GM18505 (cell line): ENCODE measurements around the gene SLC18A2.

Experiments used
- ATAC-seq: cut with Tn5 transposase; IDR thresholded peaks from one replicate; pipeline ENCODE4 v1.9.1; 2021; ENCODE audit not compliant: unreplicated experiment
- POLR2A ChIP-seq: IDR thresholded peaks from 4 replicates; pipeline ENCODE4 v1.6.1; 2011; ENCODE audit warnings: borderline replicate concordance; ENCODE audit not compliant: insufficient read depth, insufficient read length; ENCODE audit errors: extremely low read depth

Gene SLC18A2

GRCh38 chr10:117240621-117241529, at the start of gene SLC18A2:
Gene SLC18A2, plus strand, starts transcription at chr10:117241114. Its CDS starts 580 bp downstream, at chr10:117241694.
- TF ChIP-seq POLR2A: no peak
- no peak for ATAC-seq

GRCh38 chr10:117197189-117197588, 43.7 kb upstream of the SLC18A2 start, which contains the start of gene KCNK18:
Gene KCNK18, plus strand, starts transcription at chr10:117197489. Its CDS starts 0 bp downstream, at chr10:117197489.
- no peak for ATAC-seq
- TF ChIP-seq POLR2A: no peak

- TF ChIP-seq POLR2A: no peak
- no peak for ATAC-seq
These were observed 42.8 kb upstream of the SLC18A2 start for GRCh38 chr10:117198088-117198487.

GRCh38 chr10:117201826-117202225, 39.1 kb upstream of the SLC18A2 start:
- no peak for ATAC-seq
- no peak for TF ChIP-seq POLR2A

- no peak for ATAC-seq
- TF ChIP-seq POLR2A: no peak
These were observed 36.6 kb upstream of the SLC18A2 start for GRCh38 chr10:117204316-117204715.

GRCh38 chr10:117212176-117212575, 28.7 kb upstream of the SLC18A2 start:
- no peak for ATAC-seq
- TF ChIP-seq POLR2A: no peak

- TF ChIP-seq POLR2A: no peak
- ATAC-seq: no peak
These were observed 26.5 kb upstream of the SLC18A2 start for GRCh38 chr10:117214401-117214800.

- no peak for TF ChIP-seq POLR2A
- ATAC-seq: no peak
These were observed 25.8 kb upstream of the SLC18A2 start for GRCh38 chr10:117215079-117215478.

- ATAC-seq: no peak
- no peak for TF ChIP-seq POLR2A
These were observed 24.9 kb upstream of the SLC18A2 start for GRCh38 chr10:117216028-117216427.

- peak; percentile 85 for ATAC-seq
- TF ChIP-seq POLR2A: no peak
These were observed 24.2 kb upstream of the SLC18A2 start for GRCh38 chr10:117216611-117217195.

GRCh38 chr10:117217196-117217761, 23.6 kb upstream of the SLC18A2 start:
- TF ChIP-seq POLR2A: no peak
- ATAC-seq: no peak

- ATAC-seq: no peak
- TF ChIP-seq POLR2A: no peak
These were observed 22.3 kb upstream of the SLC18A2 start for GRCh38 chr10:117218654-117219053.

- no peak for ATAC-seq
- TF ChIP-seq POLR2A: no peak
These were observed 19.7 kb upstream of the SLC18A2 start for GRCh38 chr10:117221156-117221711.

GRCh38 chr10:117222552-117222951, 18.4 kb upstream of the SLC18A2 start:
- no peak for ATAC-seq
- no peak for TF ChIP-seq POLR2A

GRCh38 chr10:117222976-117223692, 17.8 kb upstream of the SLC18A2 start:
- TF ChIP-seq POLR2A: no peak
- ATAC-seq: no peak
